GM23338 (cell line): ENCODE data around the gene ATP1A3. TPM values are rescaled to one million over a fixed set of nuclear protein-coding genes. Genes with fewer than 3 reads are reported as not detected.

ENCODE experiments used
- ATAC-seq: fragments of 200-7000 bp; cut with Tn5 transposase; 3 replicates; pipeline ENCODE4 v1.9.1; 2020
- DNase-seq: peaks from one replicate; pipeline ENCODE4 v3.0.0-alpha.2; 2015; ENCODE audit warnings: low spot score
- H2AFZ ChIP-seq: fragments of 200-600 bp; sonication (generic); 2 replicates; pipeline ENCODE4 v1.8.0; 2016; ENCODE audit warnings: antibody characterized with exemption, mild to moderate bottlenecking, moderate library complexity
- H3F3A ChIP-seq: fragments of 200-600 bp; sonication (generic); replicated peaks from 2 replicates; pipeline ENCODE4 v1.8.0; 2017; ENCODE audit warnings: antibody characterized with exemption, mixed run types, low read depth
- H3K27ac ChIP-seq: fragments of 200-600 bp; sonication (generic); 2 replicates; pipeline ENCODE4 v1.6.1; 2016; ENCODE audit warnings: low read depth
- H3K27me3 ChIP-seq: fragments of 200-600 bp; sonication (generic); 2 replicates; pipeline ENCODE4 v1.8.0; 2016; ENCODE audit warnings: mild to moderate bottlenecking, mixed run types, moderate library complexity; ENCODE audit not compliant: insufficient read depth
- H3K36me3 ChIP-seq: fragments of 200-600 bp; sonication (generic); 2 replicates; pipeline ENCODE4 v1.8.0; 2016; ENCODE audit warnings: mild to moderate bottlenecking; ENCODE audit not compliant: insufficient read depth
- H3K4me1 ChIP-seq: fragments of 200-600 bp; sonication (generic); 2 replicates; pipeline ENCODE4 v1.8.0; 2016; ENCODE audit warnings: mild to moderate bottlenecking, moderate library complexity; ENCODE audit not compliant: insufficient read depth
- H3K4me2 ChIP-seq: fragments of 200-600 bp; sonication (generic); 2 replicates; pipeline ENCODE4 v1.7.1; 2017; ENCODE audit warnings: mixed run types
- H3K4me3 ChIP-seq: fragments of 200-600 bp; sonication (generic); 2 replicates; pipeline ENCODE4 v1.6.1; 2016; ENCODE audit warnings: mixed run types
- H3K79me2 ChIP-seq: fragments of 200-600 bp; sonication (generic); replicated peaks from 2 replicates; pipeline ENCODE4 v1.8.0; 2017; ENCODE audit warnings: mild to moderate bottlenecking; ENCODE audit not compliant: insufficient read depth
- H3K9me2 ChIP-seq: fragments of 200-600 bp; sonication (generic); 2 replicates; pipeline ENCODE4 v1.8.0; 2017; ENCODE audit not compliant: insufficient read depth
- H4K20me1 ChIP-seq: fragments of 200-600 bp; sonication (generic); replicated peaks from 2 replicates; pipeline ENCODE4 v1.8.0; 2017; ENCODE audit warnings: mild to moderate bottlenecking; ENCODE audit not compliant: insufficient read depth
- H3K27ac Mint-ChIP-seq: 2 replicates; pipeline ENCODE4 v1.8.0; 2020; ENCODE audit warnings: inconsistent platforms, mild to moderate bottlenecking, moderate library complexity, mixed read lengths
- H3K27me3 Mint-ChIP-seq: 3 replicates; pipeline ENCODE4 v1.8.0; 2022; ENCODE audit warnings: low read depth, mild to moderate bottlenecking, moderate library complexity, mixed read lengths, inconsistent platforms; ENCODE audit not compliant: insufficient read depth, poor library complexity
- H3K36me3 Mint-ChIP-seq: 3 replicates; pipeline ENCODE4 v1.8.0; 2021; ENCODE audit warnings: low read depth, mild to moderate bottlenecking, inconsistent platforms, moderate library complexity, mixed read lengths
- H3K4me1 Mint-ChIP-seq: 3 replicates; pipeline ENCODE4 v1.8.0; 2020; ENCODE audit warnings: mild to moderate bottlenecking, inconsistent platforms, mixed read lengths
- H3K4me3 Mint-ChIP-seq: 3 replicates; pipeline ENCODE4 v1.8.0; 2021; ENCODE audit warnings: moderate library complexity, mild to moderate bottlenecking, inconsistent platforms, mixed read lengths
- H3K9me3 Mint-ChIP-seq: 3 replicates; pipeline ENCODE4 v1.8.0; 2020; ENCODE audit warnings: moderate library complexity, mild to moderate bottlenecking, inconsistent platforms, mixed read lengths
- CREB1 ChIP-seq: fragments of 250-450 bp; sonication (Bioruptor Pico); IDR thresholded peaks from 2 replicates; pipeline ENCODE4 v1.5.0; 2020; ENCODE audit warnings: low read depth, mild to moderate bottlenecking, moderate library complexity
- CTCF ChIP-seq, 2 experiments: fragments of 200-600 bp in 1 of 2; sonication (generic) in 1 of 2; conservative IDR thresholded peaks; 2 replicates each; pipeline versions ENCODE4 v1.5.1 to v1.6.1; 2016 to 2017; ENCODE audit warnings: antibody characterized with exemption in 2 of 2, low read depth in 2 of 2, mild to moderate bottlenecking in 2 of 2, moderate library complexity in 1 of 2
- ETS1 ChIP-seq: IDR thresholded peaks from 2 replicates; pipeline ENCODE4 v1.6.1; 2016; ENCODE audit warnings: antibody characterized with exemption
- EZH2 ChIP-seq: fragments of 200-600 bp; sonication (generic); IDR thresholded peaks from one replicate; pipeline ENCODE4 v1.8.0; 2017; ENCODE audit warnings: antibody characterized with exemption, mild to moderate bottlenecking, low read depth; ENCODE audit not compliant: unreplicated experiment
- EZH2phosphoT487 ChIP-seq: fragments of 200-600 bp; sonication (generic); IDR thresholded peaks from one replicate; pipeline ENCODE4 v1.8.1; 2018; ENCODE audit warnings: antibody characterized with exemption; ENCODE audit not compliant: unreplicated experiment
- NANOG ChIP-seq: IDR thresholded peaks from 2 replicates; pipeline ENCODE4 v1.6.1; 2016; ENCODE audit warnings: antibody characterized with exemption, borderline replicate concordance
- POLR2AphosphoS5 ChIP-seq: IDR thresholded peaks from 2 replicates; pipeline ENCODE4 v1.6.1; 2016; ENCODE audit warnings: antibody characterized with exemption, low read depth
- REST ChIP-seq: IDR thresholded peaks from one replicate; pipeline ENCODE4 v1.6.1; 2018; ENCODE audit warnings: antibody characterized with exemption; ENCODE audit not compliant: unreplicated experiment
- STAT1 ChIP-seq: IDR thresholded peaks from one replicate; pipeline ENCODE4 v1.6.1; 2016; ENCODE audit warnings: antibody characterized with exemption; ENCODE audit not compliant: unreplicated experiment
- ZNF114 ChIP-seq: fragments of 250-450 bp; sonication (Bioruptor Pico); IDR thresholded peaks from 2 replicates; pipeline ENCODE4 v1.5.0; 2020; ENCODE audit warnings: mild to moderate bottlenecking, moderate library complexity
- ZNF331 ChIP-seq: fragments of 250-450 bp; sonication (Bioruptor Pico); IDR thresholded peaks from 2 replicates; pipeline ENCODE4 v1.5.0; 2020; ENCODE audit warnings: low read depth, mild to moderate bottlenecking, moderate library complexity
- ZNF462 ChIP-seq: fragments of 250-450 bp; sonication (Bioruptor Pico); IDR thresholded peaks from 2 replicates; pipeline ENCODE4 v1.5.0; 2020; ENCODE audit warnings: mild to moderate bottlenecking, moderate library complexity
- polyA plus RNA-seq: library from polyadenylated mRNA; unstranded; fragments of >200 nt; fragmentation: Nextera tagmentation; extraction: Ambion mirVana; gene quantifications from 2 replicates; pipeline ENCODE4 v1.2.1, GENCODE V29; 2016
- total RNA-seq: library from RNA; depleted of rRNA; stranded (reverse); fragments of >200 nt; shearing (Covaris generic); gene quantifications from 2 replicates; pipeline ENCODE4 v1.2.3, GENCODE V29; 2014

ATP1A3 gene
- total and polyA plus RNA-seq, 2 experiments from 2014 or later, result 11.5 to 37.3 TPM

- peaks cover 9% of the 10 kb centered on the region for H3F3A ChIP-seq
- TF ChIP-seq EZH2phosphoT487 (no peak), CTCF (conservative IDR thresholded peaks at IDR 0.05; ENCODE audit: low read depth in 2 of 2) (no peak), ZNF462 (no peak), NANOG (no peak), CREB1 (CRISPR knock-in tag) (no peak), EZH2 (no peak), REST (no peak), ZNF331 (CRISPR knock-in tag) (no peak), ETS1 (no peak), STAT1 (no peak), ZNF114 (no peak), POLR2AphosphoS5 (no peak)
- Mint-ChIP-seq H3K27ac (no peak overlapping the region), H3K4me1 (peaks cover 13% of the 10 kb centered on the region), H3K27me3 (peaks cover 10% of the 10 kb centered on the region), H3K36me3 (no peaks in the 10 kb centered on the region; the same call in 2 of the 3 replicates), H3K9me3 (peaks cover 3% of the 10 kb centered on the region; the same call in 1 of the 3 replicates), H3K4me3 (peak overlapping the region; percentile 47; the same call in 2 of the 3 replicates)
- H3K9me2 ChIP-seq, result no peaks in the 10 kb centered on the region
- DNase-seq (no peak), ATAC-seq (peak; percentile 42)
- no peak overlapping the region for H3K27ac ChIP-seq
- peaks cover 9% of the 10 kb centered on the region; the same call in 1 of the 2 replicates for H3K4me1 ChIP-seq
- no peak overlapping the region for H2AFZ ChIP-seq
- H3K4me3 ChIP-seq, result peak overlapping the region; percentile 36; the same call in 1 of the 2 replicates
- peaks cover 98% of the 10 kb centered on the region for H3K27me3 ChIP-seq
- H3K4me2 ChIP-seq, result peak overlapping the region; percentile 73
- no peaks in the 10 kb centered on the region for H3K36me3 ChIP-seq
- H3K79me2 ChIP-seq, result no peaks in the 10 kb centered on the region
- H4K20me1 ChIP-seq, result peaks cover 7% of the 10 kb centered on the region; the same call in 1 of the 2 replicates
Observed at GRCh38 chr19:41922585-41922984, 71.4 kb downstream of the ATP1A3 start.
